Measurements from ENCODE around the gene TAS2R31. TPM values are rescaled to one million over a fixed set of nuclear protein-coding genes. Genes with fewer than 3 reads are reported as not detected.

TAS2R31 gene
- total RNA-seq, 1 donor from 2014 or later: 5.7 TPM

GRCh38 chr12:10986812-10987211 lies 44.4 kb downstream of the TAS2R31 start, which contains the start of gene TAS2R50:
Gene TAS2R50, minus strand, starts transcription at chr12:10986912. Its CDS starts 52 bp downstream, at chr12:10986860.
- no peak within 1 kb of the TSS for H3K4me3 Mint-ChIP-seq (ENCODE audit: unreplicated experiment)

GRCh38 chr12:10982244-10982643 lies 49.0 kb downstream of the TAS2R31 start:
- DNase-seq: no peak
- no peaks in the 10 kb centered on the region for H3K9me3 Mint-ChIP-seq (ENCODE audit: unreplicated experiment)
- H3K4me3 Mint-ChIP-seq (ENCODE audit: unreplicated experiment): no peak overlapping the region
- TF ChIP-seq CTCF (IDR thresholded peaks at IDR 0.05; ENCODE audit: partially characterized antibody, unreplicated experiment): no peak
- H3K27me3 Mint-ChIP-seq (ENCODE audit: unreplicated experiment): no peaks in the 10 kb centered on the region
- no peaks in the 10 kb centered on the region for H3K36me3 Mint-ChIP-seq (ENCODE audit: unreplicated experiment)
- no peaks in the 10 kb centered on the region for H3K4me1 Mint-ChIP-seq (ENCODE audit: low read depth, unreplicated experiment)
- H3K27ac Mint-ChIP-seq (ENCODE audit: unreplicated experiment): no peak overlapping the region

More at GRCh38 chr12:10986812-10987211, 44.4 kb downstream of the TAS2R31 start, which contains the start of gene TAS2R50:
- Mint-ChIP-seq H3K4me1 (ENCODE audit: low read depth, unreplicated experiment) (no peaks in the 10 kb centered on the region), H3K27me3 (ENCODE audit: unreplicated experiment) (no peaks in the 10 kb centered on the region), H3K9me3 (ENCODE audit: unreplicated experiment) (no peaks in the 10 kb centered on the region), H3K36me3 (ENCODE audit: unreplicated experiment) (peaks cover 6% of the 10 kb centered on the region), H3K27ac (ENCODE audit: unreplicated experiment) (no peak within 1 kb of the TSS)
- TF ChIP-seq CTCF (IDR thresholded peaks at IDR 0.05; ENCODE audit: partially characterized antibody, unreplicated experiment): no peak
- no peak for DNase-seq

Other genes starting within 250 kb of the TAS2R31 start
- gene TAS2R7, start 228.8 kb downstream of the TAS2R31 start, total RNA-seq (ENCODE audit: unreplicated experiment): 0.39 TPM
- gene TAS2R8, start 224.1 kb downstream of the TAS2R31 start, total RNA-seq (ENCODE audit: unreplicated experiment): not detected
- gene TAS2R9, start 221.2 kb downstream of the TAS2R31 start, total RNA-seq (ENCODE audit: unreplicated experiment): not detected
- gene TAS2R10, start 205.0 kb downstream of the TAS2R31 start, total RNA-seq (ENCODE audit: unreplicated experiment): 0.69 TPM
- 7.5 TPM for gene PRR4, start 181.9 kb downstream of the TAS2R31 start, total RNA-seq (ENCODE audit: unreplicated experiment)
- 33.3 TPM for gene PRH1, start 147.2 kb downstream of the TAS2R31 start, total RNA-seq (ENCODE audit: unreplicated experiment)
- 2.0 TPM for gene TAS2R13, start 121.8 kb downstream of the TAS2R31 start, total RNA-seq (ENCODE audit: unreplicated experiment)
- not detected for gene PRH2, start 102.2 kb downstream of the TAS2R31 start, total RNA-seq (ENCODE audit: unreplicated experiment)
- 3.3 TPM for gene TAS2R14, start 92.1 kb downstream of the TAS2R31 start, total RNA-seq (ENCODE audit: unreplicated experiment)
- 1.3 TPM for gene TAS2R50, start 44.5 kb downstream of the TAS2R31 start, total RNA-seq (ENCODE audit: unreplicated experiment)
- gene TAS2R20, start 33.1 kb downstream of the TAS2R31 start, total RNA-seq (ENCODE audit: unreplicated experiment): 3.4 TPM
- gene TAS2R19, start 8.8 kb downstream of the TAS2R31 start, total RNA-seq (ENCODE audit: unreplicated experiment): 7.9 TPM
- 3.3 TPM for gene TAS2R46, start 30.9 kb upstream of the TAS2R31 start, total RNA-seq (ENCODE audit: unreplicated experiment)
- gene TAS2R43, start 60.9 kb upstream of the TAS2R31 start, total RNA-seq (ENCODE audit: unreplicated experiment): 1.5 TPM
- gene TAS2R30, start 103.2 kb upstream of the TAS2R31 start, total RNA-seq (ENCODE audit: unreplicated experiment): 5.1 TPM
- 12.0 TPM for gene SMIM10L1, start 139.8 kb upstream of the TAS2R31 start, total RNA-seq (ENCODE audit: unreplicated experiment)
- not detected for gene TAS2R42, start 155.5 kb upstream of the TAS2R31 start, total RNA-seq (ENCODE audit: unreplicated experiment)
- not detected for gene PRB3, start 238.3 kb upstream of the TAS2R31 start, total RNA-seq (ENCODE audit: unreplicated experiment)

Data from glutamatergic neuron (in vitro differentiated cells).